ENCODE measurements around the gene CENPQ. TPM values are rescaled to one million over a fixed set of nuclear protein-coding genes. Genes with fewer than 3 reads are reported as not detected.

CENPQ gene
- total and polyA plus RNA-seq, 10 donors, result 3.8 to 9.6 (median 5.4) TPM

DNA sequence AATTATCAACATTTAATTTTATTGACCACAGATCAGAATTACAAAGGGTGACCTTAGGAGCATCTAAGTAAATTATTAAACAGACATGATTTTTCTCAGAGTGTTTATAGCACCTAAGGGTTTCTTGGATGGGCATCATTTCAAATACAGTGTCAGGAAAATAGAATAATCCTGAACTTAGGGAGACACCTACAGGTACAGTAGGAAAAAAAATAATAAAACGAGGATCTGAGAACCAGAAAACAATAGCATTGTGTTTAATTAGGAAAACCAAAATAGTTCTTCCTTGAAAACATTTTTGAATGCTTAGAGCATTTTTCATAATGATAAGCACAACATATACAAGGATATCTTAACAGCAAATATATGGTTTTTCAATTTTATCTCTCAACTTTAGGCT is 39.4 kb upstream of the CENPQ start:
- Histone ChIP-seq H3K27ac (no peak overlapping the region), H3K36me3 (peaks cover 0 to 8% (median 0%) of the 10 kb centered on the region in 6 donors), H3K4me3 (no peak overlapping the region), H3K4me1 (no peaks in the 10 kb centered on the region), H3K9me3 (no peaks in the 10 kb centered on the region), H3K27me3 (replicated peaks in 1 of 7) (no peaks in the 10 kb centered on the region)
- WGBS, 5 donors, result 50 to 67% (median 55%) methylated on average over 1 of the region's 1 CpG
- DNase-seq, result no peak
- intact Hi-C loops (cut with DNase I; ENCODE audit: low total_unique reads), result no loop called here
- no peak for TF ChIP-seq CTCF (IDR thresholded peaks at IDR 0.05 in 8 of 11, conservative IDR thresholded peaks at IDR 0.05 in 3 of 11)
- no peak for TF ChIP-seq POLR2A (IDR thresholded peaks at IDR 0.05)
- no peak for TF ChIP-seq POLR2AphosphoS5 (IDR thresholded peaks at IDR 0.05)

GRCh38 chr6:49430187-49430586 is 33.0 kb upstream of the CENPQ start:
- no peaks in the 10 kb centered on the region for H3K27me3 ChIP-seq (replicated peaks in 1 of 7)
- TF ChIP-seq POLR2A (IDR thresholded peaks at IDR 0.05), result no peak
- TF ChIP-seq CTCF (IDR thresholded peaks at IDR 0.05 in 8 of 11, conservative IDR thresholded peaks at IDR 0.05 in 3 of 11), result no peak
- TF ChIP-seq POLR2AphosphoS5 (IDR thresholded peaks at IDR 0.05), result no peak
- WGBS, 5 donors, result 37 to 91% (median 67%) methylated on average over 2 of the region's 2 CpGs
- H3K27ac ChIP-seq, result no peak overlapping the region
- no peak for DNase-seq
- H3K4me1 ChIP-seq, result no peaks in the 10 kb centered on the region
- peaks cover 0 to 70% (median 32%) of the 10 kb centered on the region in 6 donors for H3K36me3 ChIP-seq
- no peaks in the 10 kb centered on the region for H3K9me3 ChIP-seq
- intact Hi-C loops (cut with DNase I; ENCODE audit: low total_unique reads), result no loop called here
- H3K4me3 ChIP-seq, result no peak overlapping the region

GRCh38 chr6:49430866-49431265 is 32.3 kb upstream of the CENPQ start:
- Histone ChIP-seq H3K9me3 (no peaks in the 10 kb centered on the region), H3K27ac (no peak overlapping the region), H3K27me3 (replicated peaks in 1 of 7) (no peaks in the 10 kb centered on the region), H3K4me3 (no peak overlapping the region), H3K4me1 (no peaks in the 10 kb centered on the region), H3K36me3 (peaks cover 0 to 77% (median 38%) of the 10 kb centered on the region in 6 donors)
- intact Hi-C loops (cut with DNase I; ENCODE audit: low total_unique reads), result no loop called here
- DNase-seq, result no peak
- TF ChIP-seq POLR2A (IDR thresholded peaks at IDR 0.05), result no peak
- no peak for TF ChIP-seq POLR2AphosphoS5 (IDR thresholded peaks at IDR 0.05)
- TF ChIP-seq CTCF (IDR thresholded peaks at IDR 0.05 in 8 of 11, conservative IDR thresholded peaks at IDR 0.05 in 3 of 11), result no peak
- 87 to 94% (median 93%) methylated on average over 1 of the region's 1 CpG for WGBS, 5 donors

DNA sequence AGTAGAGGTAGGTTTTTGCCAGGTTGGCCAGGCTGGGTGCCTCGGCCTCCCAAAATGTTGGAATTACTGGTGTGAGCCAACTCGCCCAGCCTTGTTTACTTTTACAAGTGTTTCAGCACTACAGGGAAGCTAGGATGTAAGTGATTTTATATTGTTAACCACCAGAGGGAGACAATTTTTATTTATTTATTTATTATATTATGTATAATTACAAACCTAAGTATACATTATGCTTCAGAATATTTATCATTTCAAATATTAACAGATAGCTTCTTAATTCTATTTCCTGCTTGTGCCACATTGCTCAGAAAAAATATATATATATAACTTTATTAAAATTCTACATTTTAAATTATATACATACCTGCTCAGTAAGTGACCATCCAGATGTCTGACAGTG is 9.9 kb upstream of the CENPQ start:
- Histone ChIP-seq H3K9me3 (no peaks in the 10 kb centered on the region), H3K36me3 (peaks cover 0 to 100% (median 53%) of the 10 kb centered on the region in 6 donors)
- 90 to 98% (median 92%) methylated on average over 2 of the region's 2 CpGs for WGBS, 5 donors

More for the DNA sequence above, 9.9 kb upstream of the CENPQ start:
- no peak for DNase-seq
- Histone ChIP-seq H3K27me3 (replicated peaks in 1 of 7) (no peaks in the 10 kb centered on the region), H3K4me1 (peaks cover 0 to 9% (median 0%) of the 10 kb centered on the region in 6 donors), H3K27ac (no peak overlapping the region), H3K4me3 (no peak overlapping the region)
- intact Hi-C loops (cut with DNase I; ENCODE audit: low total_unique reads), result no loop called here
- TF ChIP-seq POLR2AphosphoS5 (IDR thresholded peaks at IDR 0.05), result no peak
- TF ChIP-seq CTCF (IDR thresholded peaks at IDR 0.05 in 8 of 11, conservative IDR thresholded peaks at IDR 0.05 in 3 of 11), result peak in 2 of 11 experiments; percentile 28 to 29
